GM12874 (cell line): Measurements from ENCODE around the gene SDCBP2.

Experiments used
- TF ChIP-seq, protein P1 (sequence below): IDR thresholded peaks from 2 replicates; pipeline ENCODE4 v1.5.1; 2011; ENCODE audit warnings: low read depth, mild to moderate bottlenecking, control low read depth, low read length, moderate library complexity; ENCODE audit not compliant: insufficient read depth

Gene SDCBP2

DNA sequence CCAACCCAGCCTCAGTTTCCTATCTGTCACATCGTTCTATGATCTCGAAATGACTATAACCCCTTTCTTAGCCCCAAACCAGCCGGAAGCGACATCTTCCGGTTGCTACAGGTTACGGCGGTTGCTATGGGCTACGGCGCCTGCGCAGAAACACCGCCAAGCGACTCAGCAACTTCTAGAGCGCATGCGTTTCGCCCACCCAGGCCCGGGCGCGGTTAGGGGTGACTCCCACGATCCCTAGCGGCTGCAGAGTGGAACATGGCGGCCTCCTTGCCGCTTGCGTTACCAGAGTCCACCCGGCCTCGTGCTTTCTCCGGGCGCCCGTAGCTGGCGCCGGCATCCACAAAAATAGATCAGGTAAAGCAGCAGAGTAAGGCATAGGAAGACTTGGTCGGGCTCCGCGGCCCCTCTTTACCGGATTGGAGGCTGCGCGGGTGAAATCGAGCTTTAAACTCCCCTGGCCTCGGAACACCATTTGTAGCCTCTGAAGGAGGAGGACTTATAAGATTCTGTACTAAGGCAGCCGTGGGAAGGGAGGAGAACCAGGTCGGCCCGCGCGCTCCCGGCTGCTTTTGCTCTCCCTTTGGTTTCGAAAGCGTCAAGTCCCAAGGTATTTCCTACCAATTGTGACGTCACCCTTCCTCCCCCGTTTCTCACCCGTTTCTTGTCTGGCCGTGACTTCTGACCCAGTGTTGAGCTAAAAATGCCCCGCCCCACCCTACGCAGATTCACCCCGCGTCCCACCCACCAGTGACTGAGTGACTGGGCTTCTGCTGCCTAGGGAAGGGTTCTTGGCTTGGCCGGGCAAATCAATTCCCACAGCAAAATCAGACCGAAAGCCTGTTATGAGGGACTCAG is 3.5 kb downstream of the SDCBP2 start:
- TF ChIP-seq, protein P1, sequence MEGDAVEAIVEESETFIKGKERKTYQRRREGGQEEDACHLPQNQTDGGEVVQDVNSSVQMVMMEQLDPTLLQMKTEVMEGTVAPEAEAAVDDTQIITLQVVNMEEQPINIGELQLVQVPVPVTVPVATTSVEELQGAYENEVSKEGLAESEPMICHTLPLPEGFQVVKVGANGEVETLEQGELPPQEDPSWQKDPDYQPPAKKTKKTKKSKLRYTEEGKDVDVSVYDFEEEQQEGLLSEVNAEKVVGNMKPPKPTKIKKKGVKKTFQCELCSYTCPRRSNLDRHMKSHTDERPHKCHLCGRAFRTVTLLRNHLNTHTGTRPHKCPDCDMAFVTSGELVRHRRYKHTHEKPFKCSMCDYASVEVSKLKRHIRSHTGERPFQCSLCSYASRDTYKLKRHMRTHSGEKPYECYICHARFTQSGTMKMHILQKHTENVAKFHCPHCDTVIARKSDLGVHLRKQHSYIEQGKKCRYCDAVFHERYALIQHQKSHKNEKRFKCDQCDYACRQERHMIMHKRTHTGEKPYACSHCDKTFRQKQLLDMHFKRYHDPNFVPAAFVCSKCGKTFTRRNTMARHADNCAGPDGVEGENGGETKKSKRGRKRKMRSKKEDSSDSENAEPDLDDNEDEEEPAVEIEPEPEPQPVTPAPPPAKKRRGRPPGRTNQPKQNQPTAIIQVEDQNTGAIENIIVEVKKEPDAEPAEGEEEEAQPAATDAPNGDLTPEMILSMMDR: no peak

DNA sequence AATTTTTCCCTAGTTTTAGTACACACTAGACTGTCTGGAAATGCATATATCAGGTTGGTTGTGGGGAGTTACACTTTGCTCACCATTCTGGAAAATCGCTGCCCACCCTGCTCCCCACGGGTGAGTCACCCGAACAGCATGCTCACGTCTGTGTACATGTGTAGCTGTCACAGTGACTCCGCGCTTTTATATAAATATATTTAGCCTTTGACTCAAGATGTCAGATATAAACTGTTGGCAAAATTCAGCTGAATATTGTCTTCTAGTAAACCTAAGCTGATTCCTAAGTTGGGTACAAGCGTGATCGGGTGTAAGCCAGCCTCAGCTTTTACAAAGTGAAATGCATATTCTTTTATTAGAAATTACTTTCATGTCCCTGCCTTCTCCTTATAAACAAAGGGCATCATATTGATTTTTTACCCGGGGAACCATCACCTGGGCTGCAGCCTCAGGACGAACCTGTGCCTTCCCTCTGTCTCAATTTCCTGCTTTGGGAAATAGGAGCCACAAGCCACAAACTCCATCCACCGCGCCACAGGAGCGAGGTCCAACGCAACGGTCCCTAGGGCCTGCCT is 4.3 kb downstream of the SDCBP2 start:
- TF ChIP-seq, protein P1: no peak

DNA sequence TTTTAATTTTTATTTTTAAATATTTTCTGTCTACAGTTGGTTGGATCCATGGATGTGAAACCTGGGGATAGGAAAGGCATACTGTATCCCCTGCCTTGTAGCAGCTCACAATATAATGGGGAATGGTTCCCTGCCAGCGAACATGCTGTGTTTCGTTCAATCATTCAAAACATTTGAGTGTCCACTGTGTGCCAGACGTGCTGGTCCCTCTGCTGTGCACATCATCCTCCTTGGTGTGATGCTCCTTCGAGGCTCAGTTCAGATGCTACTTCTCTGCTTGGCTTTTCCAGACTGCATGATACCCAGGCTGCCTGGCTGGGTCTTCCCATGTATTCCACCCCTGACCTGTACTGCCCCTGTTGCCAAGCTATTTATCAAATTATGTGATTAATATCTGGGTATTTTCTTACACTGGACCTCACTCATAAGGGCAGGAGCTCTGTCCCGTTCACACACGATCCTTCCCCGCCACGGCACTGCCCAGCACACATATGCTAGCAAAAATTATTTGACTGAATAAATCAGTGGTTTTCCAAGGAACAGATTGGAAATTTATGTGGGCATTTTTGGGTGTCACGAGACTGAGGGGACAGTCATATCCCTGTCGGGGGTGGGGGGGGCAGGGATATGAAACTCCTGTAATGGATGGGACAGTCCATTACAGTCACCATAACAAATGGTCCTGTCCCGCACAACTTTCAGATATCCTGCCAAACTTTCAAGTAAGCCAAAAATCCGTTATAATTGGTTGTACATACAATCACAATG is 4.9 kb downstream of the SDCBP2 start:
- TF ChIP-seq, protein P1: no peak

- TF ChIP-seq, protein P1: no peak
Measured at GRCh38 chr20:1323256-1323655, 5.7 kb downstream of the SDCBP2 start.

- TF ChIP-seq, protein P1: no peak
Measured at GRCh38 chr20:1322511-1323245, 6.3 kb downstream of the SDCBP2 start.

DNA sequence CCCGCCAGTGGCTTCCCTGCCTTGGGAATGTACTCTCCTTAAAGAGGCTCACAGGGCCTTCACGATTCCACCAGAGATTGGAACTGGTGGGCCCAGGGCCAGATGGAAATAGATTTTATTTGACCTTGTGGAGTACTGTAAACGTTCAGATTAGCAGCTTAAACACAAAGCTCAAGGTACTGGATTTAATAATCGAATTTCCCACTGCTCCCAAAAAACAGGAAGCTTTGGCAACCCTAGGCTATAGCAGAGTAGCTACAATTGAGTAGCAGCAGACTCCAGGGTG is 7.3 kb downstream of the SDCBP2 start:
- TF ChIP-seq, protein P1: no peak
